ENCODE measurements around the gene KRTAP5-4.
A peak's percentile ranks its signal among the peaks of the same experiment; 100 is the strongest.

The KRTAP5-4 gene

DNA sequence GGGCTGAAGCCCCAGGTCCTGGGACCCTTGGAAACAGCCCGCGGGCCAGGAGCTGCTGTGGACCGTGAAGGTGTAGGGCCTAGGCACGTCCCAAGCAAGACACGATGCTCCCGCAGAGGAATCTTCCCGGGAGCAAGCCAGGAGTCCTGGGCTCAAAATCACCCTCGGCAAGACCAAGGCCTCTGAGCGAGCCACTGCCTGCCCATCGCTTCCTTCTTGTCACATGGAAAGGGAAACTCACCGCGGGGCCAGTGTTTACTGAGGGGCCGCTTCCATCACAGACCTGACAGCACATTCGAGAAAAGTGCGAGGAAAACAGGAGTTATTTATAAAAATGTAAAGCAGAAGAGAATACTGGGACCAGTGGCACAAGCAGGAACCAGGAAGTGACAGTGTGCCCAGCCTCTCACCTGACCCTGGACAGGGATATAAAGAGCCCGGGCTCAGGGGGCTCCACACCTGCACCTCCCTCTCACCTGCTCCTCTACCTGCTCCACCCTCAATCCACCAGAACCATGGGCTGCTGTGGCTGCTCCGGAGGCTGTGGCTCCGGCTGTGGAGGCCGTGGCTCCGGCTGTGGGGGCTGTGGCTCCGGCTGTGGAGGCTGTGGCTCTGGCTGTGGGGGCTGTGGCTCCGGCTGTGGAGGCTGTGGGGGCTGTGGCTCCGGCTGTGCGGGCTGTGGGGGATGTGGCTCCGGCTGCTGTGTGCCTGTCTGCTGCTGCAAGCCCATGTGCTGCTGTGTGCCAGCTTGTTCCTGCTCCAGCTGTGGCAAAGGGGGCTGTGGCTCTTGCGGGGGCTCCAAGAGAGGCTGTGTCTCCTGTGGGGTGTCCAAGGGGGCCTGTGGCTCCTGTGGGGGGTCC lies 7.6 kb upstream of the KRTAP5-4 start, which contains the start of gene KRTAP5-5:
Gene KRTAP5-5, plus strand, starts transcription at position 450 of the 860 bp plus-strand sequence. Its CDS starts 66 bp downstream, at position 516.
- Histone ChIP-seq H3K4me3 (ENCODE audit: low read length) (no peak within 1 kb of the TSS), H3K4me2 (ENCODE audit: low read length) (no peak within 1 kb of the TSS), H3K27me3 (ENCODE audit: control insufficient read depth, low read length) (peaks cover 5% of the 10 kb centered on the region; the same call in 1 of the 2 replicates), H3K27ac (ENCODE audit: low read depth, low read length) (no peak within 1 kb of the TSS), H3K36me3 (ENCODE audit: control insufficient read depth, low read length) (no peaks in the 10 kb centered on the region), H4K20me1 (ENCODE audit: control insufficient read depth, insufficient read depth, low read depth, low read length) (no peaks in the 10 kb centered on the region; the same call in 1 of the 2 replicates), H3K9me3 (ENCODE audit: control insufficient read depth, insufficient read depth, low read length) (no peaks in the 10 kb centered on the region), H3K79me2 (ENCODE audit: control insufficient read depth, low read length) (no peaks in the 10 kb centered on the region), H3K4me1 (ENCODE audit: control insufficient read depth, low read length) (no peaks in the 10 kb centered on the region), H3F3A (ENCODE audit: control insufficient read depth, insufficient read depth) (no peaks in the 10 kb centered on the region), H3K9me2 (replicated peaks; ENCODE audit: control insufficient read depth, low read length) (no peaks in the 10 kb centered on the region)
- TF ChIP-seq EZH2phosphoT487 (IDR thresholded peaks at IDR 0.05; ENCODE audit: borderline replicate concordance, low read length), result no peak
- TF ChIP-seq, protein P1, sequence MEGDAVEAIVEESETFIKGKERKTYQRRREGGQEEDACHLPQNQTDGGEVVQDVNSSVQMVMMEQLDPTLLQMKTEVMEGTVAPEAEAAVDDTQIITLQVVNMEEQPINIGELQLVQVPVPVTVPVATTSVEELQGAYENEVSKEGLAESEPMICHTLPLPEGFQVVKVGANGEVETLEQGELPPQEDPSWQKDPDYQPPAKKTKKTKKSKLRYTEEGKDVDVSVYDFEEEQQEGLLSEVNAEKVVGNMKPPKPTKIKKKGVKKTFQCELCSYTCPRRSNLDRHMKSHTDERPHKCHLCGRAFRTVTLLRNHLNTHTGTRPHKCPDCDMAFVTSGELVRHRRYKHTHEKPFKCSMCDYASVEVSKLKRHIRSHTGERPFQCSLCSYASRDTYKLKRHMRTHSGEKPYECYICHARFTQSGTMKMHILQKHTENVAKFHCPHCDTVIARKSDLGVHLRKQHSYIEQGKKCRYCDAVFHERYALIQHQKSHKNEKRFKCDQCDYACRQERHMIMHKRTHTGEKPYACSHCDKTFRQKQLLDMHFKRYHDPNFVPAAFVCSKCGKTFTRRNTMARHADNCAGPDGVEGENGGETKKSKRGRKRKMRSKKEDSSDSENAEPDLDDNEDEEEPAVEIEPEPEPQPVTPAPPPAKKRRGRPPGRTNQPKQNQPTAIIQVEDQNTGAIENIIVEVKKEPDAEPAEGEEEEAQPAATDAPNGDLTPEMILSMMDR (IDR thresholded peaks at IDR 0.05; ENCODE audit: low read depth, low read length, poor library complexity, severe bottlenecking), result no peak

DNA sequence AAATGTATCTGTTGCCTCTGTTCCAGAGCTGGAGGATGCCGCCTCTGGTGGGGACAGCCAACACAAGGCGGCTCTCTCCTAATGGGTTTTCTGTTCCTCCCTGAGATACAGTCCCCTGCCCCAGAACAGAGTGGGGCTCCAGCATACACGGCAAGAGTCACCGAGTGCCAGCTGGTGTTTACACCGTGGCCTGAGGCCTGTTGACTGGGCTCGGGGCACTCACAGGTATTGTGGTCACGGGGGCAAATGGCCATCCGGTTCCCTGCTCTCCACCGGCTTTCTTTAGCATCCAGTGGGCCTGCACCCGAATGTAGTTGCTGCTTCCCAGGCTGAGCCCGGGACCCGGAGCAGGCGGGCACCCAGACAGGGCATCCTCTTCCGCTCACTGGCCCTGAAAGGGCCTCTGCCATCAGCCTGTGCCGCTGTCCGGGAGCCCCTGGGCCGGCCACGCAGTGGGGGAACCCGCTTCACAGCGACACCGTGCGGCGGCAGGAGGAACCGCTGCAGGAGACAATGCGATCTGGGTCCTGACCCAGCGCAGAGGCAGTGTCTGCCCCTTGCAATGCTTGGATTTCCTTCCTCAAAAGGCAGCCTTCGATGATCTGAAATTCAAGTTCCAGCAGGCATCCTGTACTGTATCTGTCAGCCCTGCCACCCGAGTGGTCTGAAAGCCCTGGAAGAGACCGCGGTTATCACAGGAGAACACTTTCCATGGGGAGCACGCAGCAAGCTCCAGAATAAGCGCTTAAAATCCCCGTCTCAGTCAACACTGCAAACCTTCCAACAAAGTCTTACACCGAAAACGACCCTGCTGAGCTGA lies 6.8 kb upstream of the KRTAP5-4 start:
- Histone ChIP-seq H3K36me3 (ENCODE audit: control insufficient read depth, low read length) (no peaks in the 10 kb centered on the region), H3K27me3 (ENCODE audit: control insufficient read depth, low read length) (peaks cover 5% of the 10 kb centered on the region; the same call in 1 of the 2 replicates), H3K4me1 (ENCODE audit: control insufficient read depth, low read length) (no peaks in the 10 kb centered on the region), H4K20me1 (ENCODE audit: control insufficient read depth, insufficient read depth, low read depth, low read length) (no peaks in the 10 kb centered on the region; the same call in 1 of the 2 replicates), H3K4me3 (ENCODE audit: low read length) (no peak overlapping the region), H3K9me3 (ENCODE audit: control insufficient read depth, insufficient read depth, low read length) (no peaks in the 10 kb centered on the region), H3K27ac (ENCODE audit: low read depth, low read length) (no peak overlapping the region), H3F3A (ENCODE audit: control insufficient read depth, insufficient read depth) (no peaks in the 10 kb centered on the region), H3K4me2 (ENCODE audit: low read length) (no peak overlapping the region), H3K79me2 (ENCODE audit: control insufficient read depth, low read length) (no peaks in the 10 kb centered on the region), H3K9me2 (replicated peaks; ENCODE audit: control insufficient read depth, low read length) (no peaks in the 10 kb centered on the region)
- TF ChIP-seq, protein P1 (IDR thresholded peaks at IDR 0.05; ENCODE audit: low read depth, low read length, poor library complexity, severe bottlenecking), result peak; percentile 95
- TF ChIP-seq EZH2phosphoT487 (IDR thresholded peaks at IDR 0.05; ENCODE audit: borderline replicate concordance, low read length), result no peak

DNA sequence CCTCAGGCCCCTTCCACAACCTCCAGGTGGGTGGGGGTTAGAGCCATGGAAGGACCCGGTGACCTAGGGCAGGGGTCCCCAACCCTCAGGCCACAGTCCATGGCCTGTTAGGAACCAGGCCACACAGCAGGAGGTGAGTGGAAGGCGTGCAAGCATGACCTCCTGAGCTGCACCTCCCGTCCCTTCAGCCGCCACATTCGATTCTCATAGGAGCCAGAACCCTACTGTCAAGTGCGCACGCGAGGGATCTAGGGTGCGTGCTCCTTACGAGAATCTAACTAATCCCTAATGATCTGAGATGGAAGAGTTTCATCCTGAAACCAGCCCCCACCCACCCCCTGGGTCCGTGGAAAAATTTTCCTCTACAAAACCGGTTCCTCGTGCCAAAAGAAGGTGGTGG lies 3.6 kb upstream of the KRTAP5-4 start:
- Histone ChIP-seq H4K20me1 (ENCODE audit: control insufficient read depth, insufficient read depth, low read depth, low read length) (no peaks in the 10 kb centered on the region; the same call in 1 of the 2 replicates), H3K9me3 (ENCODE audit: control insufficient read depth, insufficient read depth, low read length) (no peaks in the 10 kb centered on the region), H3K27ac (ENCODE audit: low read depth, low read length) (no peak overlapping the region), H3K9me2 (replicated peaks; ENCODE audit: control insufficient read depth, low read length) (no peaks in the 10 kb centered on the region), H3F3A (ENCODE audit: control insufficient read depth, insufficient read depth) (no peaks in the 10 kb centered on the region), H3K4me3 (ENCODE audit: low read length) (no peak overlapping the region), H3K36me3 (ENCODE audit: control insufficient read depth, low read length) (no peaks in the 10 kb centered on the region), H3K27me3 (ENCODE audit: control insufficient read depth, low read length) (peaks cover under 1% of the 10 kb centered on the region; the same call in 1 of the 2 replicates), H3K79me2 (ENCODE audit: control insufficient read depth, low read length) (no peaks in the 10 kb centered on the region), H3K4me1 (ENCODE audit: control insufficient read depth, low read length) (no peaks in the 10 kb centered on the region), H3K4me2 (ENCODE audit: low read length) (no peak overlapping the region)
- TF ChIP-seq, protein P1 (IDR thresholded peaks at IDR 0.05; ENCODE audit: low read depth, low read length, poor library complexity, severe bottlenecking), result no peak
- TF ChIP-seq EZH2phosphoT487 (IDR thresholded peaks at IDR 0.05; ENCODE audit: borderline replicate concordance, low read length), result no peak

All from DOHH2 (cell line).